Central memory CD8-positive, alpha-beta T cell (primary cell): ENCODE data around the gene IL1R2.

Source experiments
- ATAC-seq: fragments of 150-1000 bp; cut with Tn5 transposase; replicated peaks from 2 replicates; pipeline ENCODE4 v1.10.0; 2022; ENCODE audit warnings: mild to moderate bottlenecking, moderate FRiP score, moderate number of reproducible peaks; ENCODE audit not compliant: poor library complexity, severe bottlenecking; ENCODE audit errors: extremely low read depth
- DNase-seq, 2 donors: peaks; one replicate each; pipeline ENCODE4 v3.0.0; 2021; ENCODE audit warnings: low spot score in 2 of 2
- H3K27ac Mint-ChIP-seq: one replicate; pipeline ENCODE4 v1.8.0; 2022; ENCODE audit warnings: low read depth, mild to moderate bottlenecking, moderate library complexity, mixed read lengths
- H3K27me3 Mint-ChIP-seq: one replicate; pipeline ENCODE4 v1.8.0; 2022; ENCODE audit warnings: mixed read lengths
- H3K36me3 Mint-ChIP-seq: one replicate; pipeline ENCODE4 v1.8.0; 2022; ENCODE audit warnings: mild to moderate bottlenecking, moderate library complexity, mixed read lengths; ENCODE audit not compliant: insufficient read depth
- H3K4me1 Mint-ChIP-seq: one replicate; pipeline ENCODE4 v1.8.0; 2022; ENCODE audit warnings: mixed read lengths
- H3K4me3 Mint-ChIP-seq: one replicate; pipeline ENCODE4 v1.8.0; 2022; ENCODE audit warnings: mild to moderate bottlenecking, moderate library complexity, mixed read lengths
- H3K9me3 Mint-ChIP-seq: one replicate; pipeline ENCODE4 v1.8.0; 2022; ENCODE audit warnings: mixed read lengths

Gene IL1R2

DNA sequence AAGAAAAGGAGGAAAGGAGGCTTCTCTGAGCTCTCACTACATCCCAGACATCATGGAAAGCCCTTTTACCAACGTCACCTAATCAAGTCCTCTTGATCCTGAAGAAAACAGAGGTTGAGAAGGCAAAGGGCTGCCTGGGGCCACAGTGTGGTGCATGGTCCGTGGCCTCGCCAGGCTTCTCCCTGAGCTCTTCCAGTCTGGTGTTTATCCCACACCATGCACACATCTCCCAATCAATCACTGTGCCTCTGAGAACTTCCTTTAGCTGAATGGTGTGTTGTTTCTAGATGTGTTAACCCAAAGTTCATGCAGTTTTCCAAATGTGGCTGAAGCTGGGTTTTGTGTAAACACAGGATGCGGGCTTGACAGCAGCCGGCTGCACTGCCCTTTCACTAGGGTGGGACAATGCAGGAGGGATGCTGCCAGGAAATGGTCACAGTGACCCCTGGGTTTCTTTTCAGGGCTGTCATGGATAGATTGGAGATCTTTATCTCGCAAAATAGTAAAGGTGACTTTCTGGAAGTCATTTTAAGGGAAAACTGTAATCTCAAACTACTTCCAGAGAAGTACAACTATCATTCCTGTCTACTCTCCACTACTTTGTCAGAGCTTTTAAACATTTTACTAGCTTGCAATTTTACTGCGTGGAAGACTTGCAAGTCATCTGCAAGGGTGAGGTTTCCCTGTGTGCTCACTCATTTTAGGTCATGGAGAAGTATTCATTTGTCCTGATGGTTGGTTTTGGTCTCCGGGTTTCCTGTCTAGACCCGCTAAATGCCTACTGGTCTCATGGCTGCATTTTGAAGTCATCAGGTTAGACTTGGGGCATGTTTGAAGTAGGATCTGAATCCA, 54.6 kb downstream of the IL1R2 start:
- Mint-ChIP-seq H3K27ac (no peak overlapping the region), H3K36me3 (peaks cover 2% of the 10 kb centered on the region), H3K4me1 (no peaks in the 10 kb centered on the region), H3K27me3 (peaks cover 67% of the 10 kb centered on the region), H3K9me3 (no peaks in the 10 kb centered on the region), H3K4me3 (no peak overlapping the region)
- no peak for ATAC-seq
- DNase-seq = no peak

DNA sequence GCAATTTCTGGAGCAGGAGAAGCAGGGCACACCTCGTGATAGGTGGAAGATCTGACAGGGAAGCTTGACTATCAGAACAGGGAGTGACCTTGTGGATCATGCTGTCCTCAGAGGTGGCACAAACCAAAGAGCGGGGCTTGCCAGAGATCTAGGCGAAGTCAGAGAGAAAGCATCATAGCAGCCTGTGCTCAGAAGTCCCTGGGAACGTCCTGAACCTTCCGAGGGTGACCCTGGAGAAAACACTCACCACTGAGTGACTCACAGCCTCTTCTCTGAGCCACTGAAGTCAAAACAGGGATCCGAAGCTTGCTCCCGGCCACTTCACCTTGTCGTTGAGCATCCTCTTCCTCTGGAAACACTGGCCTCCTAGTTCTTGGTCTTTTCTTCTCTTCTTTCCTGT, 56.7 kb downstream of the IL1R2 start:
- DNase-seq (no peak), ATAC-seq (no peak)
- no peak overlapping the region for H3K4me3 Mint-ChIP-seq
- peaks cover 2% of the 10 kb centered on the region for H3K36me3 Mint-ChIP-seq
- peaks cover 47% of the 10 kb centered on the region for H3K27me3 Mint-ChIP-seq
- no peak overlapping the region for H3K27ac Mint-ChIP-seq
- no peaks in the 10 kb centered on the region for H3K4me1 Mint-ChIP-seq
- H3K9me3 Mint-ChIP-seq = no peaks in the 10 kb centered on the region

DNA sequence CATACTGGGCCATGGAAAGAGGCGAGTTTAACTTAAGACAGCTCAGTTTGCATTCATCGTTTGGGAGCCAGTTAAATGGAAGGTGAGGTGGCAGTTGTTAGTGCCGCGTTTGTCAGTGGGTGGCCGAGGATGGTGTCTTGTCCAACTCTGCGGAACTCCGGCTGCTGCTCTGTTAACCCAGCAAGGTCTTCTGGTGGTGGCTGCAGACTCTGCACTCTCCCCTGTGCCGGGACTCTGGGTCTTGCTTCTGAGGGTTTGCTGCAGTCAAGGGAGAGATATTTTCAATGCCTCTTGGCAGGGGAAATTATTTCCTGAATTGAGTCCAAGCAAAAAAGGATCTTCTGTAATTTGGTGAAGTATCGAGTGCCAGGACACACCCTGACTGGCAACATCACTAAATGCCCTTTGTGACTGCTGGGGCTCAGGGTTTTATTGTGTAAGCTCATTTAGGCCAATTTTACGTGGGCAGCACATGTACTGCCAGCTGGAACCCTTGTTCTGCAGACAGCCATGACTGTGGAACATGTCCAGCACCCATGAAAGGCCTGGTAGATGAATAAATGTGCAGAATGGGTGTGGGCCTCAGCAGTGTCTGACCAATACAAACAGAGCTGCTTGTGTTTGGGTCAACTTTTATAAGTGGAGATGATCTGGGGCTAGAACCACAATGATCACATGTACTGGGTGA, 58.1 kb downstream of the IL1R2 start:
- no peaks in the 10 kb centered on the region for H3K4me1 Mint-ChIP-seq
- H3K9me3 Mint-ChIP-seq = no peaks in the 10 kb centered on the region
- H3K4me3 Mint-ChIP-seq = no peak overlapping the region
- DNase-seq (no peak), ATAC-seq (no peak)
- no peak overlapping the region for H3K27ac Mint-ChIP-seq
- peaks cover 33% of the 10 kb centered on the region for H3K27me3 Mint-ChIP-seq
- peaks cover 2% of the 10 kb centered on the region for H3K36me3 Mint-ChIP-seq

DNA sequence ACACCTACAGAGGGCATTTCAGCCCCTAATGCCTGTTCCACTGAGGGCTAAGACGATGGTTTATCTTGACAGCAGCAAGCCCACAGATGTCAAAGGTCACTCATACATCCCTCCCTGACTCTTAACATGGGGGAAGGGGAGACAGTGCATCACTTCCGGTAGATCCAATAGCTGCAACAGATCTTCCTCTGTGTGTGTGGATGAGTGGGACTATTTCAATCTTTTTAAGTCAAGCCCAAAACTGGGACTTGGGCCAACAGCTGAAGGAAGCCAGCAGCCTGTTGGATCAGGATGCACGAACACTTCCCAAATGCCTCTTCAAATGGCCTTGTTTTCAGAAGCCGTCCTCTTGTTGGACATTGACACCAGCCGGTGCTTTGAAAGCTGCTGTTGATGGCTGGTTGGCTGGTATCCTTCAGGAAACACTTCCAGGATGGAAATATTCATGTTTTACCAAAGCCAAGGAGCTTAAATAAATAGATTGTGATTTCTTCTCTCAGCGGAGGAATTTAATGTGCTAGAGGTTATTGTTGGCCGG, 59.2 kb downstream of the IL1R2 start:
- H3K27ac Mint-ChIP-seq = no peak overlapping the region
- H3K4me3 Mint-ChIP-seq = no peak overlapping the region
- DNase-seq = no peak
- H3K4me1 Mint-ChIP-seq = no peaks in the 10 kb centered on the region
- peaks cover 25% of the 10 kb centered on the region for H3K27me3 Mint-ChIP-seq
- peaks cover 2% of the 10 kb centered on the region for H3K36me3 Mint-ChIP-seq
- H3K9me3 Mint-ChIP-seq = no peaks in the 10 kb centered on the region
- no peak for ATAC-seq

DNA sequence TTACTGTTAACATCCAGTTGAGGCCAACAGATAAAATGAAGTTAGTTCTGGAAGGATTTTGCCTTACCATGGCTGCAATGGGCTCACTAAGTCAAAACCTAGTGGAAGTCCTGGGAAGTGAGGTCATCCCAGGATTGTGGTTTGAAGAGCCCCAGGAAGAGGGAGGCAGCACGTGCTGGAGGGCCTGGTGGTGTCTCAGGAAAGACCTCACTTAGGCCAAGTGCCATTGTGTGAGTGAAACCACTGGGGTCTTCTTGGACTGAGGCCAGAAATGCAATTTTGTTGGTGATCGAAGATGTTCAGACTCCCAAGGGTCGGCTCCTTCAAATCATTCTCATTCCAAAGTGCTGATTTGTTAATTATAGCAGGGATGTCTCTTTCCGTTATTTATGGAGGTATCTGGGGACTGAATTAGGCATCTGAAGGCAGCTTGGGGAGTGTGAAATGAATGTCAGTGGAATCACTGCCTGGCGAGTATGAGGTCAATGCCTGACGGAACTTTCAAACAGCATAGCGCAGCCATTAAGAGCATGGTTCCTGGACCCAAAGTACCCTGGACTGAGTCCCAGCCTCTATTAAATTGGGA, 60.0 kb downstream of the IL1R2 start:
- peaks cover 16% of the 10 kb centered on the region for H3K27me3 Mint-ChIP-seq
- H3K4me1 Mint-ChIP-seq = no peaks in the 10 kb centered on the region
- H3K4me3 Mint-ChIP-seq = no peak overlapping the region
- no peak overlapping the region for H3K27ac Mint-ChIP-seq
- DNase-seq (no peak), ATAC-seq (no peak)
- H3K9me3 Mint-ChIP-seq = no peaks in the 10 kb centered on the region
- peaks cover 2% of the 10 kb centered on the region for H3K36me3 Mint-ChIP-seq

DNA sequence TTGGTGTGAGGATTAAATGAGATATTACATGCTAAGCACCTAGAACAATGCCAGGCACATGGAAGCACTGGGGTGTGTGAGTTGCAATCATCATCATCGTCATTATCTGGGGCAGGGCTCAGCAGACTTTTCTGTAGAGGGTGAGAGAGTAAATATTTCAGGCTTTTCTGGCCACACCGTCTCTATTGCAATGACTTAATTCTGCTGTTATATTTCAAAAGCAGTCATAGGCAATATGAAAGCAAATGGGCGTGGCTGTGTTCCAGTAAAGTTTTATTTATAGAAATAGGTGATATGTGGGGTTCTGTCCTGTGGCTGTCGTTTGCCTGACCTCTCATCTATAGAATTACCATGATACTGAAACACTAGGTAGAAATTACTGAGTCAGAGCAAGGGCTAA, 60.6 kb downstream of the IL1R2 start:
- H3K27me3 Mint-ChIP-seq = peaks cover 11% of the 10 kb centered on the region
- no peaks in the 10 kb centered on the region for H3K4me1 Mint-ChIP-seq
- ATAC-seq (no peak), DNase-seq (no peak)
- H3K27ac Mint-ChIP-seq = no peak overlapping the region
- no peaks in the 10 kb centered on the region for H3K9me3 Mint-ChIP-seq
- H3K36me3 Mint-ChIP-seq = peaks cover 2% of the 10 kb centered on the region
- no peak overlapping the region for H3K4me3 Mint-ChIP-seq

DNA sequence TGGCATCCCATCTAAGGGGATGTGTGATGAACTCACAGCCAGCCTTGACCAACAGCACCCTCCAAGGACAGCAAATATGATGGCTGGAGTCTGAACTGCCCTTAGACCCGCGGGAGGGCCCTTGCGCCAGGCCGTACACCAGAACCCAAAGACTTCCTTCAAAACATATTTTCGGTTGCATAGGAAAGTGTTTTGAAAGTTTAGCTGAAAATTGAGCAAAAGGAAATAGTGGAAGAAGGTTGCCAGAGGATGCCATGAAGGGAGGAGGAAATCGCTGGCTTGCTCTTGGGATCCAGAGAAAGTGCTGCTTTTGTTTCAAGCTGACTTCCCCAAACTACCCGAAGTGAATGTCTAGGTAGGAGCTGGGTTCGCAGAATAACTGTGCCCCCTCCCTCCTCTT, 61.3 kb downstream of the IL1R2 start:
- Mint-ChIP-seq H3K4me1 (no peaks in the 10 kb centered on the region), H3K9me3 (no peaks in the 10 kb centered on the region), H3K27ac (no peak overlapping the region), H3K4me3 (no peak overlapping the region), H3K27me3 (peaks cover 3% of the 10 kb centered on the region), H3K36me3 (no peaks in the 10 kb centered on the region)
- ATAC-seq (no peak), DNase-seq (no peak)

DNA sequence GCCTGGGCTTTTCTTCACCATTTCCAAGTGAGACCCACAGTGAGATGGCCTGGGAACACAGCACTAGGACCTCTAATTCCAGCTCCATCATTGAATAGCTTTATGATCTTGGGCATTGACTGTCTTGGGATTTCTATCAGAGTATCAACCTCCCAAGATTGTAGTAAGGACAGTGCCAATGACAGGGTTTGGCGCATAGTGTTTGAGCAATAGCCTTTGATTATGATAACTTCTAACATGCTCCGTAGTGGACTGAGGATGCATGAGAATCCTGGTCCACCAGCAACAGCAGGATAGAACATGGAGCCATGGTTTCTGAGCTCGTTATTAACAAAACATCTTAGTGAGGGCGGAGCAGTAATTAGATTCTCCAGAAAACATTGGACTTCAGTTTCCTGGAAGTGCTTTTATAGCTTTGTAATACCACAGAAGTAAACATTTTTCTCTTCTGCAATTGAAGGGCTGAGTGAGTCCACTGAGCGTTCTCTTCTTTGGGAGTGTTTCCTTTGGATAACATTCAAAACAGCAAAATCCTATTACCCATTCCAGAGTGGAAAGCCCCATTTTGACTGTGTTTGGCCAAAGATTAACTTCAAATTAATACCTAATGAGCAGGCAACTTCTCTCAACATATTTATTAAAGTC, 63.7 kb downstream of the IL1R2 start:
- ATAC-seq (no peak), DNase-seq (no peak)
- H3K9me3 Mint-ChIP-seq = no peaks in the 10 kb centered on the region
- H3K36me3 Mint-ChIP-seq = no peaks in the 10 kb centered on the region
- no peaks in the 10 kb centered on the region for H3K27me3 Mint-ChIP-seq
- H3K4me3 Mint-ChIP-seq = no peak overlapping the region
- no peaks in the 10 kb centered on the region for H3K4me1 Mint-ChIP-seq
- no peak overlapping the region for H3K27ac Mint-ChIP-seq

DNA sequence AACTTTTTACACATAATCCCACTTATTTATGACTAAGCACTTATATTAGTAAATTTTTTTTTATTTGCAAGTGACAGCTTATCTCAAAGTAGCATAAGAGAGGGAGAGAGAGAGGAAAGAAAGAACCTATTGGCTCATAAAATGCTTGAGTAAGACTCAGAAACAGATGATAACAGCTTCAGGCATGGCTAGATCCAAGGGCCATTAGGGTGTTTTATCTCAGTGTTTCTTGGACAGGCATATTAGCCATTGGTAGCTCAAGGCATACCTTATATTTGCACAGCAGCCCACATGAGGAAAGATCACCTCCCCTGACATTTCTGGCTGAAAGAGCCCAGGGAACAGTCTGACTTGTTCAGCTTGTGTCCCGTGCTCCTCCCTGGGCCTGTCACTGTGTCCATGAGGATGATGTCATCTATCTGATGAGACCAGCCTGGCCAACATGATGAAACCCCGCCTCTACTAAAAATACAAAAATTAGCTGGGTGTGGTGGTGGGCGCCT, 64.4 kb downstream of the IL1R2 start:
- Mint-ChIP-seq H3K27ac (no peak overlapping the region), H3K4me3 (no peak overlapping the region)
- no peak for DNase-seq

DNA sequence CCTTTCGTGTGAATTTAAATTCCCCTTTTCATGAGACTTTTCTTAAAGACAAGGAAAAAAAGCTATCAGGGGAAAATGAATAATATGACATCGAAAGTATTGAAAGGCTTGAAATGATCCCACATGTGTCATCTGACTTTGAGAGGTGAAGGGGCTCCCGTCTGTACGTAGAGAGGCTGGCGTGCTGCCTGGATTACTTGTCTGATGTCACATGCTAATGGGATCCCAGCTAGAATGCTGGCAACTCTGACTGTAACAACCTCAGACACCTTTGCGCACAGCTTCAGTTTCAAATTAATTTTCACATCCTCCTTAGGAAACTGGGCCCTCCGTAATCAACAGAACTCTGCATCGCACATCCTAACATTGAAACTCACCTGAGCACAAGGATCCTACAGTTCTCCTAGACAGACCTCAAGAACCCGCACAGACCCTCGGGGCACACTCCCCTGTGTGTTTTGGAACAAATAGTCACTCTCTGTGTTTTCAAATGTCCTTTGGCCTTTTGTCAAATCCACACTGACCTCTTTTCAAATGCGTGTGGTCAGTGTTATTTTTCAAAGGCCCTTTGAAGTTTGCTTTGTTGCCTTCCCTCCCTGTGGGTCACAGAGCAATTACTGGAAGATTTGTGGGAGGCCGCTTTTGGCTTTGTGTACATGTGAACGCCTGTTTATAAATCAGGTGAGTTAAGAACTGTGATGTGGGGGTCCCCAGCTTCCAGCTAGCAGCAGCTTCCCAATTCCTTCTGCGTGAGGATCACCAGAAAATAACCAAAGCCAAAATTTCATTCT, 65.9 kb downstream of the IL1R2 start:
- H3K27me3 Mint-ChIP-seq = no peaks in the 10 kb centered on the region
- no peak overlapping the region for H3K4me3 Mint-ChIP-seq
- no peaks in the 10 kb centered on the region for H3K9me3 Mint-ChIP-seq
- H3K36me3 Mint-ChIP-seq = no peaks in the 10 kb centered on the region
- ATAC-seq (no peak), DNase-seq (no peak)
- H3K27ac Mint-ChIP-seq = no peak overlapping the region
- no peaks in the 10 kb centered on the region for H3K4me1 Mint-ChIP-seq

More for the DNA sequence above, 64.4 kb downstream of the IL1R2 start:
- no peaks in the 10 kb centered on the region for H3K9me3 Mint-ChIP-seq
- no peaks in the 10 kb centered on the region for H3K36me3 Mint-ChIP-seq
- H3K4me1 Mint-ChIP-seq = no peaks in the 10 kb centered on the region
- no peaks in the 10 kb centered on the region for H3K27me3 Mint-ChIP-seq
- no peak for ATAC-seq

DNA sequence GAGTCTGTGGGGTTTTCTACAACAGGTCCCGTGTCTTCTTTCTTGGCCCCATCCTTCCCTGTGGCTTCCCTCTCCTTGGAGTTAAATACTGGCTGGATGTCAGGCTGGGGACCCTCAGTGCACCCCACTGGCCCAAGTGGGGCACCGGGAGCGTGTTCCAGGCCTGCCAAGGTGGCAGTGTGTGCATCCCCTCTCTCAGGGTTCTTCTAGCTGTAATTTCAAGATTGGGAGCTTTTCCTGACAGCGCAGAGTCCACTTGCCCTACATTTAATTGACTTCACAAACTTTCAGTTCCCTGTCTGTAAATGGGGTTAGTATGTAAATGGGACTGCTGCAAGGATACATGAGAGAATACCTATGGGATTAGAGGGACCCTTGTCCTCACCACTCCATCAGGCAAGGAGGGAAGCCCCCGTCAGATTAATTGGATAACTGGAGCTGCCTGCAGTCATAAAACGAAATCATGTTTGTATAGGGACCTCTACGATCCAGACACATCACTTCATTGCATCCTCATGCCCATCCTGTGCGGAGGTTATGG, 66.6 kb downstream of the IL1R2 start:
- Mint-ChIP-seq H3K27ac (no peak overlapping the region), H3K4me3 (no peak overlapping the region), H3K4me1 (no peaks in the 10 kb centered on the region), H3K36me3 (no peaks in the 10 kb centered on the region), H3K27me3 (no peaks in the 10 kb centered on the region), H3K9me3 (no peaks in the 10 kb centered on the region)
- ATAC-seq (no peak), DNase-seq (no peak)
